Thyroid gland (tissue), 4 donors: ENCODE results near the gene PPP3CA.

Experiments used
- CTCF ChIP-seq, 6 experiments: fragments of 200-600 bp in 3 of 6; fragments of 450-650 bp in 3 of 6; sonication (generic) in 3 of 6; IDR thresholded peaks; one replicate each; pipeline ENCODE4 v1.5.1; 2016 to 2019; ENCODE audit warnings: antibody characterized with exemption in 6 of 6, mild to moderate bottlenecking in 2 of 6, inconsistent platforms in 1 of 6, moderate library complexity in 1 of 6
- POLR2A ChIP-seq, 2 donors: fragments of 450-650 bp; IDR thresholded peaks; one replicate each; pipeline ENCODE4 v1.6.1; 2017; ENCODE audit warnings: antibody characterized with exemption in 2 of 2, mild to moderate bottlenecking in 2 of 2, moderate library complexity in 1 of 2

GRCh38 chr4:101285985-101286384 lies 61.3 kb downstream of the PPP3CA start:
- TF ChIP-seq CTCF (IDR thresholded peaks at IDR 0.05), result no peak
- no peak for TF ChIP-seq POLR2A (IDR thresholded peaks at IDR 0.05)
